ENCODE data around the gene COP1.

The COP1 gene

GRCh38 chr1:175941164-175941563 lies 265.9 kb downstream of the COP1 start:
- no peak for TF ChIP-seq CTCF (IDR thresholded peaks at IDR 0.05; ENCODE audit: borderline replicate concordance, insufficient read depth, low read depth, low read length)
- H3K4me3 ChIP-seq (ENCODE audit: low read depth, low read length): no peak overlapping the region

- no peak overlapping the region for H3K4me3 ChIP-seq (ENCODE audit: low read depth, low read length)
- TF ChIP-seq CTCF (IDR thresholded peaks at IDR 0.05; ENCODE audit: borderline replicate concordance, insufficient read depth, low read depth, low read length): no peak
Measured at GRCh38 chr1:175936736-175937135, 270.4 kb downstream of the COP1 start.

GRCh38 chr1:175935566-175936115 lies 271.4 kb downstream of the COP1 start:
- TF ChIP-seq CTCF (IDR thresholded peaks at IDR 0.05; ENCODE audit: borderline replicate concordance, insufficient read depth, low read depth, low read length): no peak

GRCh38 chr1:175935166-175935565 lies 271.9 kb downstream of the COP1 start:
- TF ChIP-seq CTCF (IDR thresholded peaks at IDR 0.05; ENCODE audit: borderline replicate concordance, insufficient read depth, low read depth, low read length): no peak
- no peak overlapping the region for H3K4me3 ChIP-seq (ENCODE audit: low read depth, low read length)

More at GRCh38 chr1:175935566-175936115, 271.4 kb downstream of the COP1 start:
- H3K4me3 ChIP-seq (ENCODE audit: low read depth, low read length): no peak overlapping the region

GRCh38 chr1:175933801-175934200 lies 273.3 kb downstream of the COP1 start:
- no peak for TF ChIP-seq CTCF (IDR thresholded peaks at IDR 0.05; ENCODE audit: borderline replicate concordance, insufficient read depth, low read depth, low read length)
- no peak overlapping the region for H3K4me3 ChIP-seq (ENCODE audit: low read depth, low read length)

- no peak overlapping the region for H3K4me3 ChIP-seq (ENCODE audit: low read depth, low read length)
- no peak for TF ChIP-seq CTCF (IDR thresholded peaks at IDR 0.05; ENCODE audit: borderline replicate concordance, insufficient read depth, low read depth, low read length)
Measured at GRCh38 chr1:175927944-175928343, 279.1 kb downstream of the COP1 start.

- no peak for TF ChIP-seq CTCF (IDR thresholded peaks at IDR 0.05; ENCODE audit: borderline replicate concordance, insufficient read depth, low read depth, low read length)
- no peak overlapping the region for H3K4me3 ChIP-seq (ENCODE audit: low read depth, low read length)
Measured at GRCh38 chr1:175922254-175922881, 284.7 kb downstream of the COP1 start.

Data from GM12875 (cell line).